Activated T-cell treated with anti-CD3 and anti-CD28 coated beads for 48 hours (primary cell): ENCODE data around the gene PIN1.

ENCODE experiments used
- DNase-seq: peaks from one replicate; pipeline ENCODE4 v3.0.0-alpha.2; 2020; ENCODE audit warnings: low read depth

The PIN1 gene

DNA sequence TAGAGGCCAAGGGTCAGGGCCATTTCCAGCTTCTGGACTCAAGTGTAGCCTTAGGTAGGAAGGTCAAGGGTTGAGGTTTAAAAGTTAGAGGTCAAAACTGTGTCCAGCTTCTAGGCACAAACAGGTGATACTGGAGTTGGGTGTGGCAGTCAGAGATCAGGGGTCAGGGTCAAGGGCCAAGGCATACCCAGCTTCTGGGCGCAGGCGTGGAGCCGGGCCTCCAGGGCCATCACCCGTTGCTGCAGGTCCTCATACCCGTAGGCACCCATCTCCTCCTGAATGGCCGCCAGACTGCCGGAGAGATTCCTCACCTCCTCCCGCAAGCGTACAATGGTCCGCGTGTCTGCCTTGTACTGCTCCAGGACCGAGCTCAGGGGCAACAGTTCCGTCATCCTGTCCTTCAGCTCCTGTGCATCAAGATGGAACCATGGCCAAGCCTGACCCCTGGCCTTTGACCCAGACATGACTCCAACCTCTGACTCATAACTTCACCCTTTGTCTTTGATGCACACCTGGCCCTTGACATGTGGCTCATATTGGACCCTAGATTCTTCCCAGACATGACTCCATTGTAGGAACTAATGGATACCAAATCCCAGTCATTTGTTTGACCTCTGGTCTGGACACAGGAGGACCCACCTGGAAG, 22.1 kb downstream of the PIN1 start:
- DNase-seq: no peak

DNA sequence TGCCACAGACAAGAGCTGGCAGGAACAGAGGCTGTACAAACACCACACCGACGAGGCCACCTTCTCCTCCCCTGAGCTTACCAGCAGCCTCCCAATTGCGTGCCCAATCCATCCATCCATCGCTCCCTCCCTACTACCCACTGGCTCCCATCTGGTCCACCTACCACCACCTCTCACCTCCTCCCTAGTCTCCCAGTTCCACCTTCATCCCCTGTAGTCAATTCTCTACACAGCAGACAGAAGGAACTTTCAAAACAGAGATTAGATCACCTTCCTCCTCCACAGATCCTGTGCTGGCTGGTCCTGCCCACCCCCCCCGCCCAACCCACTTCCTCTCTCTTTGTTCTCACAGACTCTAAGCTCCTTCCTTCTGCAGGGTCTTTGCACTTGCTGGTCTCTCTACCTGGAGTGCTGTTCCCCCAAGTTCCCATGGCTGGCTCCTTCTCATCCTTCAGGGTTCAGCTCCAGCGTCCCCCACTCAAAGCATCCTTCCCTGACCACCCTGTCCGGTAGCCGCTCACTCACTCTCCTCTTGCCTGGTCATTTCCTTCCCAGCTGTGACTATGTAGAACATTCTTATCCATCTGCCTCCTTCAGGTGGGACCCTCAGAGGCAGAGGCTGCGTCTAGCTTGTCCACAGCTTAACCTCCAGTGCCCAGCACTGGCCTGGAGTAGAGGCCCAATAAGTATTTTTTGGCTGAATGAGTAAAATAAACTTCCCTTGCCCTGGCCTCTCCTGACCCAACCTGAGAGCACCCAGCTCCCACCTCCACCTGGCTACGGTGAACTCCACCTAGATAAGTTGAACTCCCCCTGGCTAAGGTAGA, 23.0 kb downstream of the PIN1 start:
- no peak for DNase-seq

DNA sequence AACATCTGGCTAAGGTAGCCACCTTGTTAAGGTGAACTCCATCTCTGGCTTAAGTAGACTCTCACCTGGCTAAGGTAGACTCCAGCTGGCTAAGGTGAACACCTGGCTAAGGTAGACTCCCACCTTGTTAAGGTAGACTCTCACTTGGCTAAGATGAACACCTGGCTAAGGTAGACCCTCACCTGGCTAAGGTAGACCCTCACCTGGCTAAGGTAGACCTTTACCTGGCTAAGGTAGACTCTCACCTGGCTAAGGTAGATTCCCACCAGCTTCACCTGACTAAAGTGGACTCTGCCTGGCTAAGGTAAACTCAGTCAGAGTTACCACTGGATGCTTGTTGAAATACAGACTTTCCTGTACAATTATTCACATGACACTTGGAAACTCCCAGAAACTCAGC, 23.6 kb downstream of the PIN1 start:
- DNase-seq: no peak

DNA sequence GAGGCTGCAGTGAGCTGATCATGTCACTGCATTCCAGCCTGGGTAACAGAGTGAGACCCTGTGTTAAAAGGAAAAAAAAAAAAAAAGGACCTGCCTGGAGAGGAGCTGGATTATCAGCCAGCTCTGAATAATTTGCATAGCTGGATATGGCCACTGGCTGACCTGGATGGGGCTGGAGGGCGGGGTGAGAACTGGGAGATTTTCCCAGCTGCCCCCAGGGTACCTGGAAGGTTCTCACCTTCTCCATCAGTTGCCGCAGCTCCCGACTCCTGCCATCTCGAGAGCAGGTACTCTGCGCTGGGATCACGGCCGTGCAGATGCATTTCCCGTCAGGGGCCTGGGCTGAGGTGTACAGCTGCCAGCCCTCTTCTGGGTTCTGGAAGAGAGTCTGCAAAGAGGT, 25.3 kb downstream of the PIN1 start:
- no peak for DNase-seq

DNA sequence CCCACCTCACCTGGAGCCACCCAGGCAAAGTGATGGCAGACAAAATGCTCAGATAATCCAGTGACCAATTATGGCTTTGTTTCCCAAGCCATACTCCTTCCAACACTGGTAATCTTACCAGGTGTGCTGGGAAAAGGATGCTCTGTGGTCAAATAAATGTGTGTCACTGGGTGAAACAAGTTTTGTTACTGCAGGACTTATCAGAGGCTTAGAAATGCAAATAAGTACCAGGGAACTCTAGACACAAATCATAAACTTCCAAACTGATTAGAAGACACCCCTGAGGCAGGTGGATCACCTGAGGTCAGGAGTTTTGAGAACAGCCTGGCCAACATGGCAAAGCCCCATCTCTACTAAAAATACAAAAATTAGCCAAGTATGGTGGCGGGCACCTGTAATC, 26.4 kb downstream of the PIN1 start:
- no peak for DNase-seq

GRCh38 chr19:9862938-9863337, 27.8 kb downstream of the PIN1 start:
- DNase-seq: no peak

DNA sequence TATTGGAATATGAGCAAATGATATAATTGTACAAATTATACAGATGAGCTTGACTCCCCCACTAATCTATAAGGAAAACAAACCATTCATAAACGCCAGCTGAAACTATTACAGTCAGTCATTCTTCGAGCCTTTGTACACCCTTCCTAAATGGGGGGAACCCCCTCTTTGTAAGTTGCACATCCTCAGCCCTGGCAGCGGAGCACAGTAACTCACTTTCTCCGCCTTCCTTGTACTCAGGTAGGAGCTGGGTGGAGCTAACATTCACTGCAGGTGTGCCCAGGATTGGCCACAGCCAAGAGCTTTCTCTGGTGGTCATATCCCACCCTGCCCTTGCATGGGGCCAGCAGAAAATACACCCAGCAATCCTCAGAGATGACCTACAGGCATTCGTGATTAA, 28.6 kb downstream of the PIN1 start:
- DNase-seq: no peak

- DNase-seq: no peak
These were observed 30.8 kb downstream of the PIN1 start for GRCh38 chr19:9865732-9866501.

GRCh38 chr19:9868983-9869617, 34.0 kb downstream of the PIN1 start:
- no peak for DNase-seq

DNA sequence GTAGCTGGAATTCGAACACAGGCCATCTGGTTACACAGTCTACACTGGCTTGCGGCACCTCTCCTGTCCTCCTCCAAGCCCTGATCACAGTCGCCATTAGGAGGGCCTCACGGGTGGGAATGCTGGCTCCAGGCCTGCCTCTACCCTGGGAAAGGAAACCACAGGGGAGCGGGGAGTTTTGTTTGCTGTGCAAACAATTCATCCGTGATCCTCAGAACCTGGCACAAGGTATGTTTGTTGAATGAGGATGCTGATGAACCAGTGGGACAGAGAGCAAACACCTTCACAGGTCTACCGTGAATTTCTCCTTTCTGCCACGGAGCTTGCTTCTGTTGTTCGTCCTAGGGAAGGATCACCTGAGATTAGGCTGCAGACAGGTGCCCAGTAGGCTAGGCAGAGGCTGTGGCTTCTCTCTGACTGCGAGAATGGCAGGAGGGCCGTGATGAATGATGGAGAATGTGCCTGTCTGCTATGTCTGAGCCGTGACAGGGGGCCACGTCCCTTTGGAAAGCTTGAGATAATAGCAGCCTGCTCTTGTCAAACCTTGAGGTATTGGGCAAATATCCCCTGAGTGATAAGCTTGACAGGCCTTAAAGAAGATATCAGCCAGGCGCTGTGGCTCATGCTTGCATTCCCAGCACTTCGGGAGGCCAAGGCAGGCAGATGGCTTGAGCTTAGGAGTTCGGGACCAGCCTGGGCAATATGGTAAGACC, 36.7 kb downstream of the PIN1 start:
- DNase-seq: no peak

- DNase-seq: no peak
These were observed 37.6 kb downstream of the PIN1 start for GRCh38 chr19:9872618-9873242.

DNA sequence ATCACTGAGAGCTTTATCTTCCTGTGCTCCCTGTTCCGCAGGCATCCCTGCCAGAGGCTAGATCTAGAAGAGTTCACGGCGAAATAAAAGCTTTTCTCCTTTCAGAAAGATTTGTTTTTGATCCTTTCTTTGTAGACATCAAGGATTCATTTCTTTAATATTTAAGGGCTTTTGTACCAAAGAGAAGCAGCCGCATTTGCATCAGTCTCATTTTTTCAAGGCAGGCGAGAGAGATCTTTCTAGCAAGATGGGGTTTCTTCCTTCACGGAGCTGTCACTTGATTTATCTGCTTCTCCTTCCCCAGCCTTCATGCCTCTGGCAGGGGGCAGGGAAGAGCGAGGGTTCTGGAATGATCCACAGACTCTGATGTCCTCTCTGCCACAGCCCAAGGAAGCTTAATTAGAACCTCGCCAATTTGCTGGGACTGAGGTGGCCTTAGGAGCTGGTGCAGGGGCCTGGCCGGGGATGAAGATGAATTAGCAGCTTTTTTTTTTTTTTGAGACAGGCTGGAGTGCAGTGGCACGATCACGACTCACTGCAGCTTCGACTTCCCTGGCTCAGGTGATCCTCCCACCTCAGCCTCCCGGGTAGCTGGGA, 40.0 kb downstream of the PIN1 start:
- no peak for DNase-seq

GRCh38 chr19:9875796-9876195, 40.7 kb downstream of the PIN1 start:
- DNase-seq: no peak

GRCh38 chr19:9877780-9878510, 42.8 kb downstream of the PIN1 start:
- DNase-seq: no peak

GRCh38 chr19:9878511-9879196, 43.5 kb downstream of the PIN1 start:
- no peak for DNase-seq

DNA sequence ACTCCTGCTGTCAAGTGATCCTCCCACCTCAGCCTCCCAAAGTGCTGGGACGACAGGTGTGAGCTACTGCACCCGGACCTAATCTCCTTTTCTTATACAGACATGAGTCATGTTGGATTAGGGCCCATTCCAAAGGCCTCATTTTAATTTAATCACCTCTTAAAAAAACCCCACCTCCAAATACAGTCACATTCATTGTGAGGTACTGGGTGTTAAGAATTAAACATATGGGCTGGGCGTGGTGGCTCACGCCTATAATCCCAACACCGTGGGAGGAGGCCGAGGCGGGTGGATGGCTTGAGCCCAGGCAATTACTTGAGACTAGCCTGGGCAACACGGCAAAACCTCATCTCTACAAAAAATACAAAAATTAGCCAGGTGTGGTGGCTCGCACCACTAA, 46.6 kb downstream of the PIN1 start:
- no peak for DNase-seq

DNA sequence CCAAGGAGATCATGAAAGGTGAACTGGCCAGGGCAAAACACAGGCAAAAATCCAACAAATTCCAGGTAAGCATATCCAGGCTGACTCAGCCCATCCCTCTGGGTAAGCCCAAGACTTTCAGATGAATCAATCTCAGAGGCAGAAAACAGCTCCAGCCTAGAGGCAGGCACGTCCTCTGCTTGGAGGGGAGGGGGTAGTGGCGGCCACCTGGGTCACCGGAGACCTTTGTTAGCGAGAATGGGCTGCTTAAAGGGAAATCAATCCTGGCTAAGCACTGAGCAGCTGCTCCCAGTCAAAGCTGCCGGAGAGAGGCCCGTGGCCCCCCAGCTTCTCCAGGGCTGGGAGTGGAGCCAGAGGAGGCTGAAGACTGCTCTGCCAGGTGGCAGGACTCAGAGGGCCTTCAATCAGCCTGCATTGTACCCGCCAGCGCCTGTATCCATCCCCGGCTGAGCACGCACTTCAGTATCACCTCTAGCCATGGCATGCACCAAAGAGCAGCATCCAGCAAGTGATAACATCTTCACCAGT, 48.2 kb downstream of the PIN1 start:
- no peak for DNase-seq

DNA sequence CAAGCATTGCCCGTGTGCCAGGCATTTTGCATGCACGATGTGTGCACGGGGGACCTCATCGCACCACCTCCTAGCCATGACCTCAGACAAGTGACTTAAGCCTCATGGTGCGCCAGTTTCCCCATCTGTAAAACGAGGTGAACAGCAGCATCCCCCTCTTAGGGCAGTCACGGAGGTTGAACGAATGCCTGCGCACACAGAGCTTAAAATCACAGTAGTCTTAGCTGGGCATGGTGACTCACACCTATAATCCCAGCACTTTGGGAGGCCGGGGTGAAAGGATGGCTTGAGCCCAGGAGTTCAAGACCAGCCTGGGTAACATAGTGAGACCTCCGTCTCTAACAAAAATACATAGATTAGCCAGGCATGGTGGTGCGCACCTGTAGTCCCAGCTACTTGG, 48.6 kb downstream of the PIN1 start:
- no peak for DNase-seq

DNA sequence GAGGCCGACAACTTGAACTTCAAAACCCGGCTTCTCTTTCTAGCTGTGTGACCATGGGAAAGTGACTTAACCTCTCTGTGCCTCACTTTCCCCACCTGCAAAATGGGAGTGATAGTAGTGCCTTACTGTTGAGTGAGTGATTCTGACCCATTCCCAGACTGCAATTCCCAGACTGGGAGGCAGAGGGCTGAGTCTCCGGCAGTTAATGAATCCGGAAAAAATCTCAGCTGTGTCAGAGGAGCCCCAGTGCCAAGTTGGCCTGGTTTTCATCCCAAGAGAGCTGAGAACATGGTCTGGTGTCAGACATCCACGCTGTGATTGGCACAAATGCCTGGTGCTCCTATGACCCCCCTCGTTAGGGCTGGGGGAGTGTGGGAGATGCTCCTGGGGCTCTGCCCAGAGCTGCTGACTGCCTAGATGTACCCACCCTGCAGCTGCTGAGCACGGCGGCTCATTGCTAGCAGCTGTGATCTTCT, 50.0 kb downstream of the PIN1 start:
- no peak for DNase-seq
